Skin epidermis (tissue), 12 donors: Measurements from ENCODE around the gene S100A13.
"Not testable (repeated sequence)": the region's sequence is repeated elsewhere in the genome, so short reads cannot be mapped to it uniquely, and the experiment has no call there.

Source experiments
- H3K27ac ChIP-seq, 21 experiments: fragments of 200-600 bp; sonication (generic) in 11 of 21; one replicate each; pipeline ENCODE4 v1.5.0; 2020; ENCODE audit warnings: mild to moderate bottlenecking in 3 of 21, inconsistent platforms in 2 of 21, moderate library complexity in 2 of 21
- H3K4me3 ChIP-seq, 7 experiments: fragments of 200-600 bp; sonication (generic) in 2 of 7; one replicate each; pipeline ENCODE4 v1.5.0; 2020; ENCODE audit warnings: inconsistent platforms in 2 of 7, mild to moderate bottlenecking in 2 of 7, moderate library complexity in 1 of 7

Gene S100A13

DNA sequence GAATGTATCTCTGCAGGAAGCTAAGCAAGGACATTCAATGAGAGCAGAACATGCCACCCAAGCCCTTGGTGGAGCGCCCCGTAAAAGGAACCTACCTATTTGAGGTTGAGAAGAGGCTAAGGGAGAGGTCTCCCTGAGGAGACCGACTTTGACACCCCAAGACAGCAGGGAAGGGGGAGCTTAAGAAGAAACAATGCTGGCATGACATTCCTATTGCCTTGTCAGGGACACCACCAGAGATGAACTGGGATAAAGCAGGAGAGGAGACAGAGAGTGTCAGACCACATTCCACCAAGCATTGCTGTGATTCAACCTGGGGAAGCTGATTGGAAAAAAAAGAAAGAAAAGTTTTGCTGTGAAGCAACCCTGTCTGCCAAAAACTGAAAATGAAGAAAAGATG is 48.4 kb downstream of the S100A13 start:
- no peak overlapping the region for H3K4me3 ChIP-seq

DNA sequence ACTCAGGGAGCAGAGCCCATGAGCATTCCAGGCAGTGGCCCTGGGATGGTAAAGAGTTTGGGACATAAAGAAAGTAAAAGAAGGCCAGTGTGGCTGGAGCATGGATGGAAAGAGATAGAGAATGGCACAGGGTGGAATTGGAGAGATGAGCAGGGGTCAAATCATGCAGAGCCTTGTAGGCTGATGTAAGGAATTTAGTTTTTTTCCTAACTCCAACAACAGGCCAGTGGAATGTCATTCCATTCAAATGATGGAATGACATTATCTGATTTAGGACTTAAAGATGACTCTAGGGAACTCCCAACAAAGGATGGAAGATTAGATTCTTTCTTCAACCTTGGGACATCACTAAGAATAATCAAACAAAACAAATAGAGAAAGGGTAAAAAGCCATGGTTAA is 48.8 kb downstream of the S100A13 start:
- Histone ChIP-seq H3K4me3 (no peak overlapping the region), H3K27ac (peak overlapping the region in 1 of 21 experiments; percentile 2)

More for the DNA sequence above, 48.4 kb downstream of the S100A13 start:
- no peak overlapping the region for H3K27ac ChIP-seq

DNA sequence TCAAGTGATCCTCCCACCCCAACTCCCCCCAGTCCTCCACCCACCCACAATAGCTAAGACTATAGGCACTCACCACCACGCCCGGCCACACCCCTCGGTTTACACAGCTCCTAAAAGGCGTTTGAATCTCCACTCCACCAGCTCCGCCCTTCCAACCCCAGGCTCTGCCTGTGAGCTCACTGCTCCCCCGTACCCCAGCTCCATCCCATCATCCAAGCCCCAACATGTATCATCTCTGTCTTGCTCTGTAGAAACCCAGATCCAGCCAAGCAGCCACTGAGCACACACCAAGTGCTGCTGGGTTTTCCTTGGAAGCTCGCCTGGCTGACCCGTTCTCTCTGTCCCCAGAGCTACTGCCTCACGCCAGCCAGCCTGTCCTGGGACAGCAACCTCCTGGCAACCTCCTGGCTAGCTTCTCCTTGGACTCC is 49.7 kb downstream of the S100A13 start:
- H3K4me3 ChIP-seq = no peak overlapping the region
- peak overlapping the region in 4 of 21 experiments; percentile 30 to 55 (median 34) for H3K27ac ChIP-seq

DNA sequence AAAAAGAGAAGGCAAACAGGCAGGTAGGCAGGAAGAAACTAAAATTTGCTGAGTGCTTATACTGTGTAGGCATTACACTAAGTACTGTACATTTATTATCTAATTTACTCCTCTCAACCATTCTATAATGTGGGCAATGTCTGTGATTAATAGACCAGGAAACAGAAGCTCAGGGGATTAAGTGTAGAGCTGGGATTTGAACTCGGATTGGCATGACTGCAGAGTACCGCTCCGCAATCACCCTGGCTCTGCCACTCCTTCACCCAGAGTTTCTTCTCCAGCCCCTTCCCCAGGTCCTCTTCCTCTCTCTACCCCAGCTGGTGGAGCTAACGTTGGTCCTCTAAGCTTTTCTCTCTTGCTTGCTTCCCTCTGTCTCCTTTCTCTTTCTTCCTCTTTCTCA is 50.2 kb downstream of the S100A13 start:
- Histone ChIP-seq H3K27ac (peak overlapping the region in 5 of 21 experiments; percentile 16 to 55 (median 27)), H3K4me3 (no peak overlapping the region)

DNA sequence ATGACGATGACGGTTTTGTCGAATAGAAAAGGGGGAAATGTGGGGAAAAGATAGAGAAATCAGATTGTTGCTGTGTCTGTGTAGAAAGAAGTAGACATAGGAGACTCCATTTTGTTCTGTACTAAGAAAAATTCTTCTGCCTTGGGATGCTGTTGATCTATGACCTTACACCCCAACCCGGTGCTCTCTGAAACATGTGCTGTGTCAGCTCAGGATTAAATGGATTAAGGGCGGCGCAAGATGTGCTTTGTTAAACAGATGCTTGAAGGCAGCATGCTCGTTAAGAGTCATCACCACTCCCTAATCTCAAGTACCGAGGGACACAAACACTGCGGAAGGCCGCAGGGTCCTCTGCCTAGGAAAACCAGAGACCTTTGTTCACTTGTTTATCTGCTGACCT is 51.8 kb downstream of the S100A13 start:
- peak overlapping the region in 2 of 21 experiments; percentile 49 to 56 for H3K27ac ChIP-seq
- H3K4me3 ChIP-seq = not testable (repeated sequence)

DNA sequence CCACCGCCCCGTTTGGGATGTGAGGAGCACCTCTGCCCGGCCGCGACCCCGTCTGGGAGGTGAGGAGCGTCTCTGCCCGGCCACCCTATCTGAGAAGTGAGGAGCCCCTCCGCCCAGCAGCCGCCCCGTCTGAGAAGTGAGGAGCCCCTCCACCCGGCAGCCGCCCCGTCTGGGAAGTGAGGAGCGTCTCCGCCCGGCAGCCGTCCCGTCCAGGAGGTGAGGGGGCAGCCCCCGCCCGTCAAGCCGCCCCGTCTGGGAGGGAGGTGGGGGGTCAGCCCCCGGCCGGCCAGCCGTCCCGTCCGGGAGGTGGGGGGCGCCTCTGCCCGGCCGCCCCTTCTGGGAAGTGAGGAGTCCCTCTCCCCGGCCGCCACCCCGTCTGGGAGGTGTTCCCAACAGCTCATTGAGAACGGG is 52.2 kb downstream of the S100A13 start:
- not testable (repeated sequence) for H3K4me3 ChIP-seq

DNA sequence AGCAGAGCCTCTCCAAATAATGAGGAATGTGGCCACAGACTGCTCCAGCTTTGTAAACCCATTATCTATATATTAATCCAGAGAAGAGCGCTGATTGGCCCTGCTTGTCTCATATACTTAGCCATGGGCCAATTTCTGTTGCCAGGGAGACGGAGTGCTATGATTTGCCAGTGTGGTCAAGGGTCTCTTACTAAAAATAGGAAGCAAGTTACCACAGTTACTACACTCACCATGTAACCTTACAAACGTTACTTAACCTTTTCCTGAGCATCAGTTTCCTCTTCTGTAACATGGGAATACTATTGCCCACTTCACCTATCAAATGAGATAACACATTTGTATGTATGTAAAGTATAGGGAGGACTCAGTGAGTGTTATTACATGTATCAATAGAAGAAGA is 54.0 kb downstream of the S100A13 start:
- H3K27ac ChIP-seq = peak overlapping the region in 18 of 21 experiments; percentile 7 to 76 (median 66)
- no peak overlapping the region for H3K4me3 ChIP-seq

More for the DNA sequence above, 52.2 kb downstream of the S100A13 start:
- H3K27ac ChIP-seq = peak overlapping the region in 3 of 21 experiments; percentile 49 to 58 (median 56)

DNA sequence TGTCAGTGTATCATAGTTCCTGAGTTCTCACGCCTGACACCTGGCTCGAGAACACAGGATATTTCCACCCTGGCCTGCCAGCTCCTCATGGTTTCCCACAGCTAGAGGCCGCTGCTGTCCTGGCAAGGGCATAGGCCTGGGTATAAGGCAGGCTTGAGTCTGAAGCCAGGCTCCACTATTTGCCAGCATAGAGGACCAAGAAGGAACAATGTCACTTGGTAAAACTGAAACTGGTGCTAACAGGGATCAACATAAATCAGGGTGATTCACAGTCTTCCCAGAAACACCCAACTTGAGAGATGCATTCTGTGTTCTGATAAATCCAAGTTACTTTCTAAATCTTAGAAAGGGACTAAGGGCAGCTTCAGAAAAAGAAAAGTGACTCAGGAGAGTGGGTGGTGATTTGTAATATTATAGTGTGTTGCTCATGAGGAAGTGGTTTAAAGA is 54.7 kb downstream of the S100A13 start:
- Histone ChIP-seq H3K4me3 (no peak overlapping the region), H3K27ac (peak overlapping the region in 19 of 21 experiments; percentile 7 to 76 (median 66))

DNA sequence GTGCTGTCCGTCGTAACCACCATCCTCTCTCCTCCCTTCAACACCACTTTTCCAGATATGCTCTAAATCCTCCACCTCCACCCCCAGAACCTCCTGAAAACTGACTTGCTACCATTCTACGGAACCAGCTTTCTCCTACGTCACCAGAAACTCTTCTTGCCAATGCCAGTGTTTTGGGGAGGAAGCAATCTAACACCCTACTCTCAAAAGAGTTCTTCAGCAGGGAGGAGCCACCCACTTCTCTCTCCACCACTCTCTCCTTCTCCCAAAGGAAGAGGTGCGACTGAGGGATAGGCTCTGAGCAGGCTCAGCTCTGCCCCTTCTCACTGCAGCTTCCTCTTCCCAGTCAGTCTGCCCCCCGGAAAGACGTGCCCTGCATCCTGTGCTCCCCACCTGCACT is 55.6 kb downstream of the S100A13 start:
- H3K4me3 ChIP-seq = no peak overlapping the region
- H3K27ac ChIP-seq = peak overlapping the region in 15 of 21 experiments; percentile 7 to 75 (median 66)

DNA sequence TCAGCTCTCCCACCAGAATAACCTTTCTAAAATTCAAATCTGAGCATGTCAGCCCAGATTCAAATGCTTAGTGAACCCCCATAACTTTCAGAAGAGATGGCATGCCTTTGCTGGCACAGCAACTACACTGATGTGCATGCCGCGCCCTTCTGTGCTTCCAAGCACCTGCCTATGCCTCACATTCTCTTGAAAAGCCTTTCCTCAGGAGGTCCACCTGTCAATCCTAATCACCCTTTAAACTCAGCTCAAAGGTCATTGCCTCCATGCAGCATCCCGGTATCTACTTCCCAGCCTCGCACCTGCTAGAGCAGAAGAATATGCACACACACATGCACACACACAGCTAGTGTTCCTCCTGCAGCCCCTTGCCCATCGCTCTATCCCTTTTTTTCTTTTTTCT is 56.4 kb downstream of the S100A13 start:
- no peak overlapping the region for H3K27ac ChIP-seq
- H3K4me3 ChIP-seq = no peak overlapping the region

DNA sequence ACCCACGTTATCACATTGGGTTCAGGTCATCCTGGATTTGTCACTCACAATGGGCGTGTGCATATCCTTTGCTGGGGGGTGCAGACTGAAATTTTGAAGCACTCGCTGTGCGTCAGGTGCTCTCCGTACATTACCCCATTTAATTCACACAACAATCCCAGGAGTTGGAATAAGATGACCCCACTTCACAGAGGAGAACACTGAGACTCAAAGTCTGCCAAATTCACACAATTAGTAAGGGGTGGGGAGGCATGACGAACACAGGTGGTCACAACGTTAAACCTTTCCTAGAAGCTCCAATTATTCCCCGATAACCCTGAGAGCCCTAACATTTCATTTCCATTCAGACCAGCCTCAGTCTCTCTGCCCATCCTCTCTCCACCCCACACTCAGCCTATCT is 57.8 kb downstream of the S100A13 start:
- no peak overlapping the region for H3K4me3 ChIP-seq
- peak overlapping the region in 1 of 21 experiments; percentile 100 for H3K27ac ChIP-seq
